Omental fat pad (tissue), 4 donors: ENCODE results near the gene ENO1. TPM values are rescaled to one million over a fixed set of nuclear protein-coding genes. Genes with fewer than 3 reads are reported as not detected.
"Not testable (repeated sequence)": the region's sequence is repeated elsewhere in the genome, so short reads cannot be mapped to it uniquely, and the experiment has no call there.

Experiments
- ATAC-seq: fragments of 150-250 bp; one replicate; pipeline ENCODE4 v1.9.1; 2016; ENCODE audit warnings: mild to moderate bottlenecking, moderate library complexity; ENCODE audit not compliant: low FRiP score
- DNase-seq: peaks from one replicate; pipeline ENCODE4 v3.0.0-alpha.2; 2019; ENCODE audit warnings: low spot score
- total RNA-seq, 4 donors: library from RNA; depleted of rRNA; stranded (reverse); fragments of >200 nt; gene quantifications; one replicate each; pipeline ENCODE4 v1.1.0, GENCODE V29; 2016
- TF ChIP-seq, protein P1 (sequence below), 3 donors: fragments of 450-650 bp; IDR thresholded peaks; one replicate each; pipeline ENCODE4 v1.5.1; 2016 to 2017; ENCODE audit warnings: antibody characterized with exemption in 3 of 3, mild to moderate bottlenecking in 3 of 3, moderate library complexity in 2 of 3

The ENO1 gene
- total RNA-seq, 4 donors from 2014 or later, result 322 to 1,205 (median 623) TPM

DNA sequence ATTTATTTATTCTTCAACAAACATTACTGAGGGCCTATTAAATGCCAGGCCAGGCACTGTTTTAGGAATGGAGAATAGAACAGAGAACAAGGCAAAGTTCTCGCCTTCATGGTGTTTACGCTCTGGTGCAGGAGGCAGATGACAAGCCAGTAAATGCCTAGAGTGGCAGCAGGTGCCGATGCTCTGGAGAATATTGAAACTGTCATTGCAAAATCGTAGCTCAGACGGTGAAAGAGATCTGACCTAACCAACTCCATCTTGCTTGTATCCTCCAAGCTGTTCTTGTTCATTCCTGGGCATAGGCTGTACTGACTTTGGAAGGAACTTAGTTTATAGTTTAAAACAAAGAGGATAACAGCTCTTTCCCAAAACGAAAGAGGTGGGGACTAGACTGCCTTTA lies 13.5 kb upstream of the ENO1 start:
- DNase-seq, result no peak
- no peak for ATAC-seq
- TF ChIP-seq, protein P1, sequence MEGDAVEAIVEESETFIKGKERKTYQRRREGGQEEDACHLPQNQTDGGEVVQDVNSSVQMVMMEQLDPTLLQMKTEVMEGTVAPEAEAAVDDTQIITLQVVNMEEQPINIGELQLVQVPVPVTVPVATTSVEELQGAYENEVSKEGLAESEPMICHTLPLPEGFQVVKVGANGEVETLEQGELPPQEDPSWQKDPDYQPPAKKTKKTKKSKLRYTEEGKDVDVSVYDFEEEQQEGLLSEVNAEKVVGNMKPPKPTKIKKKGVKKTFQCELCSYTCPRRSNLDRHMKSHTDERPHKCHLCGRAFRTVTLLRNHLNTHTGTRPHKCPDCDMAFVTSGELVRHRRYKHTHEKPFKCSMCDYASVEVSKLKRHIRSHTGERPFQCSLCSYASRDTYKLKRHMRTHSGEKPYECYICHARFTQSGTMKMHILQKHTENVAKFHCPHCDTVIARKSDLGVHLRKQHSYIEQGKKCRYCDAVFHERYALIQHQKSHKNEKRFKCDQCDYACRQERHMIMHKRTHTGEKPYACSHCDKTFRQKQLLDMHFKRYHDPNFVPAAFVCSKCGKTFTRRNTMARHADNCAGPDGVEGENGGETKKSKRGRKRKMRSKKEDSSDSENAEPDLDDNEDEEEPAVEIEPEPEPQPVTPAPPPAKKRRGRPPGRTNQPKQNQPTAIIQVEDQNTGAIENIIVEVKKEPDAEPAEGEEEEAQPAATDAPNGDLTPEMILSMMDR (IDR thresholded peaks at IDR 0.05), result no peak

DNA sequence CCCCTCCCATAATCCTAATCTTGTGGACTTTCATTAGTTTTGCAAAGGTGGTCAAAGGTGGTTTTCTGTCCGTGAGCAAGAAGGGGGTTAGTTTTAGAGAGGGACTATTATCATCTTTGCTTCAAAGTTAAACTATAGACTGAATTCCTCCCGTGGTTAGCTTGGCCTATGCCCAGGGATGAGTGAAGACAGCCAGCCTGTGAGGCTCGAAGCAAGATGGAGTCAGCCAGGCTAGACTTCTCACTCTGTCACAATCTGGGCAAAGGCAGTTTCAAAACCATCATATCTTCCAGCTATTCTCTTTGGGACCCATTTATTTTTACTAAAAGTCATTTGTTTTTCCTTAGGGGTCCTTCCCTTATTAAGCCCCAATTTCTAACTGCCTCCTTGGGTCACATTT lies 12.9 kb upstream of the ENO1 start:
- ATAC-seq (no peak), DNase-seq (no peak)
- TF ChIP-seq, protein P1 (IDR thresholded peaks at IDR 0.05), result no peak

DNA sequence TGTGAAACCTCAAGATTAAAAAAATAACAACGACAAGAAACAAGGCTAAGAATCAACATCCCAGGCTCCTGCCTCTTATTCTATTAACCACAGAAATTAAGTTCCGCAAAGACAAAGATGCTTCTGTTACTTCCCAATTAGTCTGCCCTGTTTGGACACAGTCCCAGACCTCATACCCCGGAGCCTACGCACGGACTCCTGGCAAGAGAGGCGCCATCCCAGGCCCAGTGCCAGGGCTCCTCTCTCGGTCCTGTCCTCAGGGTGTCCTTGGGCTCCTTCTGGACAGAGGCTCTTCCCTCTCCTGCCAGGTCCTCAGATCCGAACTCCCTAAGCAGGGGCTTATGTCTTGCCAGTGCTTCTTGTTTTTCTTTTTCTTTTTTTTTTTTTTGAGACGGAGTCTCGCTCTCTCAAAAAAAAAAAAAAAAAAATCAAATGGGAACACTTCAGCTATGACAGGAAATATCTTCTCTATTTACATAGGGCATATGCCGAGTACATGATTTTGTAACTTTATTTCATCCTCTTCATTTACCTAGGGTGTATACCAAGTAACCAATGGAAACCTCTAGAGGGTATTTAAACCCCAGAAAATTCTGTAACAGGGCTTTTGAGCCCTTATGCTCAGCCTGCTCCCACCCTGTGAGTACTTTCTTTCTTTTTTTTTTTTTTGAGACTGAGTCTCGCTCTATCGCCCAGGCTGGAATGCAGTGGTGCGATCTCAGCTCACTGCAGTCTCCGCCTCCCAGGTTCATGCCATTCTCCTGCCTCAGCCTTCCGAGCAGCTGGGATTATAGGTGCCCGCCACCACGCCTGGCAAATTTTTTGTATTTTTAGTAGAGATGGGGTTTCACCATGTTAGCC lies 11.7 kb upstream of the ENO1 start:
- DNase-seq (peak; percentile 47), ATAC-seq (peak; percentile 93)
- TF ChIP-seq, protein P1 (IDR thresholded peaks at IDR 0.05), result no peak

DNA sequence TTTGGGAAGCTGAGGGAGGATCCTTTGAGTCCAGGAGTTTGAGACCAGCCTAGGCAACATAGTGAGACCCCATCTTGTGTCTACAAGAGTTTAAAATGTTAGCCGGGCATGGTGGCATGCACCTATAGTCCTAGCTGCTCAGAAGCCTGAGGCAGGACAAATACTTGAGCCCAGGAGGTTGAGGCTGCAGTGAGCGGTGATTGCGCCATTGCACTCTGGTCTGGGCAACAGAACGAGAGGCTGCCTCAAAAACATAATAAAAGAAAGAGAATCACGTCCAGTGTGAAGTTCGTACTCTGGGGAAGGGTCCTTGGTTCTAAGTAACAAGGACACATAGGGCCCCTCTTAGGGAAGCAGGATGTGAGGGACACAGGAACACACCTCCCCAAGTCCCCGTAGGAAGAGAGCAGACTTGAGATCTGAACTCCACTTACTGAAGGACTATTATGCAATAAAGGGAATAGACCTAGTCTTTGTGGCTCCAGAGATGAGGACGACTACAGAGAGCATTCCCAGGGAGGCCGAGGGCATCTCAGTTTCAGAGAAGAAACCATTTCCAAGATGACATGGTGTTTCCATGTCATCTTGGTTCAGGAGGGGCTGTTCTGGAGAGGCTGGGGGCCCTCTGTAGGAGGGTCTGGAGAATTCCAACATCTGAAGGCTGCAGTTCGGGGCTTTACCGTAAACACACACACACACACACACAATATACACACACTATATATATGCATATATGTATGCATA lies 10.8 kb upstream of the ENO1 start:
- TF ChIP-seq, protein P1 (IDR thresholded peaks at IDR 0.05), result no peak
- ATAC-seq, result no peak
- DNase-seq, result no peak

DNA sequence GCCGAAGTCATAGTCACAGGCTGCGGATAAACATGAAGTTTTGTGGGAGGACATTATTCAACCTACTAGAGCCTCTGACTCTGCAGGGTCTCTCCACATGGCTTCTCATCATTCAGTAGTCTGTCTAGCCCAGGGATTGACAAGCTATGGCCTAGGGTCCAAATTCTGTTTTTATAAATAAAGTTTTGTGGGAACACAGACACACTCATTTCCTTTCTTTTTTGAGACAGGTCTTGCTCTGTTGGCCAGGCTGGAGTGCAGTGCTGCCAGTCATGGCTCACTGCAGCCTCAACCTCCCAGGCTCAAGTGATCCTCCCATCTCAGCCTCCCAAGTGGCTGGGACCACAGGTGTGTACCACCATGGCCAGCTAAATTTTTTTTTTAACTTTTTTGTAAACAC lies 8.1 kb upstream of the ENO1 start:
- no peak for DNase-seq
- TF ChIP-seq, protein P1 (IDR thresholded peaks at IDR 0.05), result no peak
- no peak for ATAC-seq

DNA sequence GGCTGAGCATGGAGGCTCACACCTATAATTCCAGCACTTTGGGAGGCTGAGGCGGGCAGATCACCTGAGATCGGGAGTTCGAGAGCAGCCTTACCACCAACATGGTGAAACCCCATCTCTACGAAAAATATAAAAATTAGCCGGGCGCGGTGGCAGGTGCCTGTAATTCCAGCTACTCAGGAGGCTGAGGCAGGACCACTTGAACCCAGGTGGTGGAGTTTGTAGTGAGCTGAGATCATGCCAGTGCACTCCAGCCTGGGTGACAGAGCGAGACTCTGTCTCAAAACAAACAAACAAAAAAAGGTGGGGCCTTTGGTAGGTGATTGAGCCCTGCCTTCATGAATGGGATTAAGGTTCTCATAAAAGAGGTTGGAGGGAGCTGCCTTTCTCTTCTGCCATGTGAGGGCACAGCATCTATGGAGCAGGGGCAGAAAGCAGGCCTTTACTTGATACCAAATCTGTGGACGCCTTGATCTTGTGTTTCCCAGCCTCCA lies 7.6 kb upstream of the ENO1 start:
- not testable (repeated sequence) for ATAC-seq, DNase-seq

DNA sequence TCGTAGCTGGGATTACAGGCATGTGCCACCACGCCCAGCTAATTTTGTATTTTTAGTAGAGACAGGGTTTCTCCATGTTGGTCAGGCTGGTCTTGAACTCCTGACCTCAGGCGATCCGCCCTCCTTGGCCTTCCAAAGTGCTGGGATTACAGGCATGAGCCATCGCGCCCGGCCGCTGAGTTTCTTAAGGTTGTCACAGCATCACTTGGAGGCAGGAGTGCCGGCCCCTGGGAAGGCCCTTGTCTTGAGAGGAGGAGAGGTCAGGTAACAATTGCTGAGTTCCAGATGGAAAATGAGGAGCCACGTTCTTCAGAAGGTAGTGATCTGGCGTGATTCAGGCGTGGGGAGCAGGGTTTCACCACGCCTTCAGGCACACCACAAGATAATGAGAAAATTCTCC lies 5.6 kb upstream of the ENO1 start:
- ATAC-seq, DNase-seq: not testable (repeated sequence)

DNA sequence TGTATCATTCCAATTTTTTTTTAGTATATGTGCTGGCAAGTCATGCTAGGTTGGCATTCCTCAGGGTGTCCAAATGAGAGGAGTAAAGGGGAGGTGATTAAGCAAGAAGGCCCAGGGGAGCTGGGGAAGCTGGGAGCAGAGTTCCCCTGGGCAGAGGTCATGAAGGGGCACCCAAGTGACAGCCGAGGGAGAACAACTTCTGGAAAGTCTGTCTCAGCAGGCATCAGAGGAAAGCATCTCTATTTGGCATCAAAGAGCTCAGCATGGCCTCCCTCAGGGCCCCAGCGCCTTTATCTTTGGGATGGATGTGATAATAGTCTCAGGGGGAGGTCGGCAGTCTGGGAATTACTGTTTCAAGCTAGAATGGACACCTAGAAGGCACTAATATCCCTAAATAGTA lies 5.0 kb upstream of the ENO1 start:
- no peak for ATAC-seq
- TF ChIP-seq, protein P1 (IDR thresholded peaks at IDR 0.05), result no peak
- no peak for DNase-seq
